Measurements from ENCODE around the gene TMEM255B. TPM values are rescaled to one million over a fixed set of nuclear protein-coding genes. Genes with fewer than 3 reads are reported as not detected.

The TMEM255B gene
- under 1 TPM; under 0.01 to 1.00 TPM for total RNA-seq

GRCh38 chr13:113758651-113759524 is at the start of gene TMEM255B:
TSS of gene TMEM255B (plus strand) at chr13:113759226. CDS start at chr13:113759270, 44 bp downstream.

DNA sequence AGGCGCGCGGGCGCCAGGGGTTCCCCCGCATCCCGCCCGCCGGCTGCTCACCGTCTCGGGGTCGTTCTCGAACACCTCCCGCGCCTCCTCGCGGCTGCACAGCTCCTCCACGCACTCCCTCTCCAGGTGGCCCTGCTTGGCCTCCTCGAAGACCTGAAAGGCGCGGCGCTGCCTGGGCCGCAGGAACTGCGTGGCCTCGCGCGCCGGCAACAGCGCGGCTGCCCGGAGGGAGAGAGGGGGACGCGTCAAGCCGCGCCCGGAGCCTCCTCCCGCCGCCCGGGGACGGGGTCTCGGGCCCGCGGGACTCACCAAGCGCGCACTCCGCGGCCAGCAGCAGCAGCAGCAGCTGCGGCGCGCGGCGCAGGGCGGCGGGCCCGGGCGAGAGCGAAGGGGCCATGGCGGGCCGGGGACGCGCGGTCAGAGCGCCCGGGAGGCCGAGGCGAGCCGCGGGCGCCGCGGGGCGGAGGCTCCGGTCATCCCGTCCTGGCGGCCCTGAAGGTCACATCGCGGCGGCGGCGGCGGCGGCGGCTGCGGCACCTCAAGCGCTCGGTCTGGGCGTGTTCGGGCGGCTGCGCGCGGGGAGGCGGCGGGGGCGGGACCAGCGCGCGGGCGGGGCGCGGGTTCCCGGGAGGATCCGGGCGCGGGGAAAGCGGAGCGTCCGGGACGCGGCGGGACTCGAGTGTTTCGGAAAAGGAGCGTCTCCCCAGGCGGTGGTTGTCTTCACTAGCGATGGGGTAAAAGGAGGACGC is 104.7 kb downstream of the TMEM255B start, which contains the start of gene GAS6:
TSS of gene GAS6 (minus strand) at position 553 of the 749 bp plus-strand sequence. CDS start at position 397, 156 bp downstream.

Other genes with a start within 250 kb of the TMEM255B start
- 10 to 100 TPM; 40.6 to 62.6 TPM for gene TFDP1, start 174.5 kb upstream of the TMEM255B start, total RNA-seq
- gene ATP4B, start 101.0 kb upstream of the TMEM255B start, total RNA-seq: not detected
- gene GRK1, start 92.0 kb upstream of the TMEM255B start, total RNA-seq: not detected
- 10 to 100 TPM; 15.8 to 19.3 TPM for gene GAS6, start 104.8 kb downstream of the TMEM255B start, total RNA-seq
- under 1 TPM; under 0.01 TPM for gene C13orf46, start 214.8 kb downstream of the TMEM255B start, total RNA-seq